ENCODE measurements around the gene MSI2.

DNA sequence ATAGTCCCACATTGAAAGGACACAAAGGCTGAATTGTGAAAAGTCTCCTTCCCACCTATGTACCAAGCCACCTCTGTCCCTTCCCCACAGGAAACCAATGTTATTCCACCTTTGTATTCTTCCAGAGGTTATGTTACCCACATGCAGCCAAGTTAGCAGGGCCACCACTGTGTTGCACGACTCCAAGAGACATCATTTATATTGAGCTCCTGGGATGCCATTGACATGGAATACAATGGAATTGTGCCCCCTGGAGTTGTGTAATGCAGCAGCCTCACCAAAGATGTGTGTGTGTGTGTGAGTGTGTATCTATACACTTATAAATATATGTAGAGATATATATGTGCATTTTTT, 21.6 kb upstream of the MSI2 start:
- TF ChIP-seq, protein P1, sequence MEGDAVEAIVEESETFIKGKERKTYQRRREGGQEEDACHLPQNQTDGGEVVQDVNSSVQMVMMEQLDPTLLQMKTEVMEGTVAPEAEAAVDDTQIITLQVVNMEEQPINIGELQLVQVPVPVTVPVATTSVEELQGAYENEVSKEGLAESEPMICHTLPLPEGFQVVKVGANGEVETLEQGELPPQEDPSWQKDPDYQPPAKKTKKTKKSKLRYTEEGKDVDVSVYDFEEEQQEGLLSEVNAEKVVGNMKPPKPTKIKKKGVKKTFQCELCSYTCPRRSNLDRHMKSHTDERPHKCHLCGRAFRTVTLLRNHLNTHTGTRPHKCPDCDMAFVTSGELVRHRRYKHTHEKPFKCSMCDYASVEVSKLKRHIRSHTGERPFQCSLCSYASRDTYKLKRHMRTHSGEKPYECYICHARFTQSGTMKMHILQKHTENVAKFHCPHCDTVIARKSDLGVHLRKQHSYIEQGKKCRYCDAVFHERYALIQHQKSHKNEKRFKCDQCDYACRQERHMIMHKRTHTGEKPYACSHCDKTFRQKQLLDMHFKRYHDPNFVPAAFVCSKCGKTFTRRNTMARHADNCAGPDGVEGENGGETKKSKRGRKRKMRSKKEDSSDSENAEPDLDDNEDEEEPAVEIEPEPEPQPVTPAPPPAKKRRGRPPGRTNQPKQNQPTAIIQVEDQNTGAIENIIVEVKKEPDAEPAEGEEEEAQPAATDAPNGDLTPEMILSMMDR (IDR thresholded peaks at IDR 0.05) = no peak
- no peak for TF ChIP-seq POLR2A (IDR thresholded peaks at IDR 0.05)

Data from thyroid gland (tissue), 4 donors.